ENCODE measurements around the gene HOXA9.
A peak's percentile ranks its signal among the peaks of the same experiment; 100 is the strongest.

The HOXA9 gene

GRCh38 chr7:27191161-27191731, 25.9 kb upstream of the HOXA9 start:
- no CpG with 5 or more reads among the region's 15 CpGs for WGBS, 2 donors (ENCODE audit: extremely low coverage in 2 of 2, insufficient read length in 2 of 2, insufficient replicate concordance in 1 of 2)
- no peak overlapping the region for H3K4me3 ChIP-seq (ENCODE audit: low read length in 2 of 2)

GRCh38 chr7:27189997-27190748, 24.8 kb upstream of the HOXA9 start:
- Histone ChIP-seq H3K27ac (replicated peaks; ENCODE audit: low read length) (no peak overlapping the region), H2BK5ac (ENCODE audit: low read length) (no peak overlapping the region), H4K8ac (ENCODE audit: low read depth, low read length) (no peak overlapping the region), H3K14ac (ENCODE audit: low read length) (no peak overlapping the region), H3K4me3 (ENCODE audit: low read length in 2 of 2) (no peak overlapping the region), H3K4me2 (ENCODE audit: insufficient read depth, low read length, poor library complexity, severe bottlenecking) (no peak overlapping the region), H3K9ac (ENCODE audit: low read depth, low read length, poor library complexity) (no peak overlapping the region), H3K27me3 (ENCODE audit: control insufficient read depth in 3 of 3, insufficient read depth in 3 of 3, low read depth in 1 of 3, low read length in 3 of 3) (peaks cover 74 to 100% (median 95%) of the 10 kb centered on the region in 3 experiments), H3K79me1 (ENCODE audit: low read depth, low read length) (no peaks in the 10 kb centered on the region), H3K23ac (ENCODE audit: low read depth, low read length, poor library complexity) (no peak overlapping the region), H3K36me3 (replicated peaks in 1 of 2; ENCODE audit: control insufficient read depth in 2 of 2, insufficient read depth in 2 of 2, low read length in 2 of 2) (no peaks in the 10 kb centered on the region), H3K9me3 (replicated peaks in 1 of 2; ENCODE audit: control insufficient read depth in 2 of 2, insufficient read depth in 1 of 2, low read depth in 1 of 2, low read length in 2 of 2) (peaks cover 2% of the 10 kb centered on the region in 2 donors), H4K91ac (ENCODE audit: low read depth, low read length, poor library complexity) (no peak overlapping the region), H2BK12ac (ENCODE audit: low read length) (no peak overlapping the region), H3K4ac (ENCODE audit: low read length) (no peak overlapping the region), H3K18ac (ENCODE audit: low read length) (no peak overlapping the region), H3K4me1 (ENCODE audit: control insufficient read depth in 2 of 2, insufficient read depth in 1 of 2, low read depth in 1 of 2, low read length in 2 of 2) (no peaks in the 10 kb centered on the region), H2BK15ac (ENCODE audit: low read length) (no peak overlapping the region), H2BK120ac (ENCODE audit: low read depth, low read length) (no peak overlapping the region), H2AFZ (ENCODE audit: low read length) (no peak overlapping the region), H2AK5ac (ENCODE audit: low read depth, low read length) (no peak overlapping the region)
- WGBS, 2 donors (ENCODE audit: extremely low coverage in 2 of 2, insufficient read length in 2 of 2, insufficient replicate concordance in 1 of 2): no CpG with 5 or more reads among the region's 7 CpGs
- no peak for DNase-seq (ENCODE audit: low spot score)

More at GRCh38 chr7:27191161-27191731, 25.9 kb upstream of the HOXA9 start:
- no peak overlapping the region for H2AK5ac ChIP-seq (ENCODE audit: low read depth, low read length)
- no peak overlapping the region for H2BK15ac ChIP-seq (ENCODE audit: low read length)
- H3K23ac ChIP-seq (ENCODE audit: low read depth, low read length, poor library complexity): no peak overlapping the region
- no peak overlapping the region for H3K4me2 ChIP-seq (ENCODE audit: insufficient read depth, low read length, poor library complexity, severe bottlenecking)
- peaks cover 64 to 100% (median 90%) of the 10 kb centered on the region in 3 experiments for H3K27me3 ChIP-seq (ENCODE audit: control insufficient read depth in 3 of 3, insufficient read depth in 3 of 3, low read depth in 1 of 3, low read length in 3 of 3)
- H3K4me1 ChIP-seq (ENCODE audit: control insufficient read depth in 2 of 2, insufficient read depth in 1 of 2, low read depth in 1 of 2, low read length in 2 of 2): no peaks in the 10 kb centered on the region
- H3K9me3 ChIP-seq (replicated peaks in 1 of 2; ENCODE audit: control insufficient read depth in 2 of 2, insufficient read depth in 1 of 2, low read depth in 1 of 2, low read length in 2 of 2): peaks cover 2% of the 10 kb centered on the region in 2 donors
- no peak overlapping the region for H3K4ac ChIP-seq (ENCODE audit: low read length)
- no peak overlapping the region for H4K8ac ChIP-seq (ENCODE audit: low read depth, low read length)
- no peak overlapping the region for H2BK5ac ChIP-seq (ENCODE audit: low read length)
- no peak overlapping the region for H3K14ac ChIP-seq (ENCODE audit: low read length)
- H4K91ac ChIP-seq (ENCODE audit: low read depth, low read length, poor library complexity): no peak overlapping the region
- no peaks in the 10 kb centered on the region for H3K79me1 ChIP-seq (ENCODE audit: low read depth, low read length)
- no peaks in the 10 kb centered on the region for H3K36me3 ChIP-seq (replicated peaks in 1 of 2; ENCODE audit: control insufficient read depth in 2 of 2, insufficient read depth in 2 of 2, low read length in 2 of 2)
- no peak for DNase-seq (ENCODE audit: low spot score)
- no peak overlapping the region for H3K27ac ChIP-seq (replicated peaks; ENCODE audit: low read length)
- H2BK12ac ChIP-seq (ENCODE audit: low read length): no peak overlapping the region
- peak overlapping the region; percentile 83 for H2AFZ ChIP-seq (ENCODE audit: low read length)
- H2BK120ac ChIP-seq (ENCODE audit: low read depth, low read length): no peak overlapping the region
- no peak overlapping the region for H3K9ac ChIP-seq (ENCODE audit: low read depth, low read length, poor library complexity)
- no peak overlapping the region for H3K18ac ChIP-seq (ENCODE audit: low read length)

GRCh38 chr7:27189295-27189996, 24.1 kb upstream of the HOXA9 start:
- Histone ChIP-seq H3K79me1 (ENCODE audit: low read depth, low read length) (no peaks in the 10 kb centered on the region), H3K27ac (replicated peaks; ENCODE audit: low read length) (no peak overlapping the region), H3K18ac (ENCODE audit: low read length) (no peak overlapping the region), H3K14ac (ENCODE audit: low read length) (no peak overlapping the region), H3K36me3 (replicated peaks in 1 of 2; ENCODE audit: control insufficient read depth in 2 of 2, insufficient read depth in 2 of 2, low read length in 2 of 2) (no peaks in the 10 kb centered on the region), H2AFZ (ENCODE audit: low read length) (peak overlapping the region; percentile 80), H3K27me3 (ENCODE audit: control insufficient read depth in 3 of 3, insufficient read depth in 3 of 3, low read depth in 1 of 3, low read length in 3 of 3) (peaks cover 81 to 100% (median 95%) of the 10 kb centered on the region in 3 experiments), H2AK5ac (ENCODE audit: low read depth, low read length) (no peak overlapping the region), H2BK12ac (ENCODE audit: low read length) (no peak overlapping the region), H3K23ac (ENCODE audit: low read depth, low read length, poor library complexity) (no peak overlapping the region), H4K91ac (ENCODE audit: low read depth, low read length, poor library complexity) (no peak overlapping the region), H3K4me3 (ENCODE audit: low read length in 2 of 2) (no peak overlapping the region), H3K9ac (ENCODE audit: low read depth, low read length, poor library complexity) (no peak overlapping the region), H2BK15ac (ENCODE audit: low read length) (no peak overlapping the region), H3K4me1 (ENCODE audit: control insufficient read depth in 2 of 2, insufficient read depth in 1 of 2, low read depth in 1 of 2, low read length in 2 of 2) (no peaks in the 10 kb centered on the region), H4K8ac (ENCODE audit: low read depth, low read length) (no peak overlapping the region), H3K4me2 (ENCODE audit: insufficient read depth, low read length, poor library complexity, severe bottlenecking) (no peak overlapping the region), H3K9me3 (replicated peaks in 1 of 2; ENCODE audit: control insufficient read depth in 2 of 2, insufficient read depth in 1 of 2, low read depth in 1 of 2, low read length in 2 of 2) (peaks cover 2 to 6% of the 10 kb centered on the region in 2 donors), H3K4ac (ENCODE audit: low read length) (no peak overlapping the region), H2BK120ac (ENCODE audit: low read depth, low read length) (no peak overlapping the region), H2BK5ac (ENCODE audit: low read length) (no peak overlapping the region)
- DNase-seq (ENCODE audit: low spot score): no peak
- WGBS, 2 donors (ENCODE audit: extremely low coverage in 2 of 2, insufficient read length in 2 of 2, insufficient replicate concordance in 1 of 2): no CpG with 5 or more reads among the region's 22 CpGs
